Measurements from ENCODE around the gene TIE1. TPM values are rescaled to one million over a fixed set of nuclear protein-coding genes. Genes with fewer than 3 reads are reported as not detected.

Gene TIE1
- total RNA-seq, 1 experiment from 2014 or later = 1.2 TPM

GRCh38 chr1:43265431-43265830 lies 35.4 kb upstream of the TIE1 start:
- H3K9me3 Mint-ChIP-seq = peaks cover 42 to 49% of the 10 kb centered on the region in 2 experiments
- no peaks in the 10 kb centered on the region for H3K79me2 ChIP-seq (ENCODE audit: insufficient read depth, low read length)
- no peak overlapping the region for H2BK5ac ChIP-seq (ENCODE audit: insufficient read length, low read length)

More at GRCh38 chr1:43265431-43265830, 35.4 kb upstream of the TIE1 start:
- Histone ChIP-seq H3K23ac (ENCODE audit: insufficient read length, low read depth, low read length) (no peak overlapping the region), H4K8ac (replicated peaks; ENCODE audit: insufficient read length, low read depth, low read length) (no peak overlapping the region), H2BK120ac (ENCODE audit: low read depth, low read length, poor library complexity, severe bottlenecking) (no peak overlapping the region), H3K4me1 (ENCODE audit: insufficient read depth, low read length) (no peaks in the 10 kb centered on the region; the same call in 1 of the 2 replicates), H3K9ac (ENCODE audit: extremely low read depth, insufficient read length, low read length) (no peak overlapping the region), H3K23me2 (ENCODE audit: insufficient read length, low read depth, low read length, poor library complexity, severe bottlenecking) (no peaks in the 10 kb centered on the region), H3K4me2 (ENCODE audit: insufficient read depth, insufficient read length, low read length) (no peak overlapping the region), H3K27ac (ENCODE audit: insufficient read length, low read depth, low read length) (no peak overlapping the region), H2BK15ac (ENCODE audit: low read depth, low read length) (no peak overlapping the region), H2BK20ac (ENCODE audit: low read depth, low read length, poor library complexity, severe bottlenecking) (no peak overlapping the region), H3K18ac (ENCODE audit: insufficient read length, low read depth, low read length) (no peak overlapping the region), H3K14ac (ENCODE audit: insufficient read depth, low read length) (no peak overlapping the region), H3K27me3 (ENCODE audit: insufficient read depth, low read length) (no peaks in the 10 kb centered on the region), H4K91ac (ENCODE audit: insufficient read length, low read depth, low read length) (no peak overlapping the region), H2AK5ac (ENCODE audit: insufficient read length, low read length) (no peak overlapping the region), H4K5ac (ENCODE audit: insufficient read length, low read depth, low read length) (no peak overlapping the region), H3K4ac (ENCODE audit: low read depth, low read length) (no peak overlapping the region), H3K79me1 (ENCODE audit: insufficient read depth, low read depth, low read length, poor library complexity, severe bottlenecking) (no peaks in the 10 kb centered on the region), H3T11ph (ENCODE audit: low read length) (no peak overlapping the region), H4K20me1 (ENCODE audit: control insufficient read depth, insufficient read depth, insufficient read length) (no peaks in the 10 kb centered on the region), H2AFZ (ENCODE audit: low read length) (no peak overlapping the region), H3K9me3 (ENCODE audit: control insufficient read depth, low read depth, low read length) (peaks cover 3% of the 10 kb centered on the region), H2BK12ac (ENCODE audit: insufficient read length, low read depth, low read length) (no peak overlapping the region), H3K56ac (ENCODE audit: insufficient read length, low read depth, low read length) (no peak overlapping the region)
- TF ChIP-seq CTCF (conservative IDR thresholded peaks at IDR 0.05) = no peak
- no peak for DNase-seq
- H3K4me3 Mint-ChIP-seq = no peak overlapping the region; a peak in 1 of 5 replicates
- H3K36me3 Mint-ChIP-seq (ENCODE audit: insufficient read depth in 1 of 3, low read depth in 3 of 3) = peaks cover 19 to 35% (median 32%) of the 10 kb centered on the region in 3 experiments
- peaks cover 11 to 12% of the 10 kb centered on the region in 2 experiments for H3K4me1 Mint-ChIP-seq
- WGBS (ENCODE audit: extremely low coverage, insufficient read length, low lambda C conversion rate) = no CpG with 5 or more reads among the region's 4 CpGs
- peaks cover 7% of the 10 kb centered on the region for H3K27me3 Mint-ChIP-seq (ENCODE audit: low read depth)
- no peak overlapping the region for H3K27ac Mint-ChIP-seq
